HCT116 (cell line): ENCODE data around the gene REPS1. TPM values are rescaled to one million over a fixed set of nuclear protein-coding genes. Genes with fewer than 3 reads are reported as not detected.
"Not testable (repeated sequence)": the region's sequence is repeated elsewhere in the genome, so short reads cannot be mapped to it uniquely, and the experiment has no call there.

Source experiments
- ATAC-seq: fragments of 200-7000 bp; cut with Tn5 transposase; 2 replicates; pipeline ENCODE4 v1.9.1; 2020; ENCODE audit warnings: mild to moderate bottlenecking, moderate library complexity
- BruUV-seq: library from RNA; stranded (reverse); fragments of 400-500 nt; replicated peaks from 2 replicates; lab custom pipeline; 2021; lab: Mats Ljungman, UMichigan
- CTCF ChIA-PET: fragments of 300-600 bp; sonication (Branson Sonifier 250); formaldehyde crosslinking; loops from one replicate; lab custom pipeline; 2021; ENCODE audit warnings: antibody characterized with exemption; lab: Charles Lee
- POLR2A ChIA-PET: fragments of 300-600, 350-600 bp; sonication (Branson Sonifier 250); formaldehyde crosslinking; loops from one replicate; lab custom pipeline; 2021; ENCODE audit warnings: antibody characterized with exemption; lab: Charles Lee
- RAD21 ChIA-PET, 2 experiments: fragments of 300-600 bp; sonication (Branson Sonifier 250); formaldehyde crosslinking; loops; one replicate each; lab custom pipeline; 2023; ENCODE audit warnings: low total read pairs in 2 of 2; ENCODE audit not compliant: uncharacterized antibody in 2 of 2, unreplicated experiment in 2 of 2, low non-redundant PET in 1 of 2; lab: Charles Lee
- DNase-seq: peaks from one replicate; pipeline ENCODE4 v3.0.0-alpha.2; 2010; ENCODE audit warnings: low read depth, low spot score
- H2AFZ ChIP-seq: fragments of 200-600 bp; shearing (Covaris generic), sonication (generic); 2 replicates; pipeline ENCODE4 v1.6.1; 2017; ENCODE audit warnings: low read depth, mixed run types, mixed read lengths, antibody characterized with exemption, low read length; ENCODE audit not compliant: poor library complexity, severe bottlenecking
- H3K27ac ChIP-seq: 2 replicates; pipeline ENCODE4 v1.5.1; 2012; ENCODE audit warnings: low read depth, low read length
- H3K27me3 ChIP-seq: fragments of 200-600 bp; sonication (generic); 2 replicates; pipeline ENCODE4 v1.6.1; 2016; ENCODE audit warnings: mixed run types, low read length, mixed read lengths; ENCODE audit not compliant: insufficient read depth
- H3K36me3 ChIP-seq, 2 experiments: fragments of 200-500 bp in 1 of 2; fragments of 200-600 bp in 1 of 2; sonication (Bioruptor generic) in 1 of 2; sonication (generic) in 1 of 2; 2 replicates each; pipeline versions ENCODE4 v1.5.1 to v1.6.1; 2014 to 2016; ENCODE audit warnings: low read length in 2 of 2, inconsistent platforms in 1 of 2, mixed read lengths in 1 of 2, mixed run types in 1 of 2; ENCODE audit not compliant: insufficient read depth in 2 of 2, control insufficient read depth in 1 of 2
- H3K4me1 ChIP-seq, 2 experiments: fragments of 200-600 bp in 1 of 2; sonication (generic) in 1 of 2; 2 replicates each; pipeline versions ENCODE4 v1.5.1 to v1.6.1; 2012 to 2017; ENCODE audit warnings: low read length in 2 of 2, inconsistent platforms in 1 of 2, mild to moderate bottlenecking in 1 of 2, mixed read lengths in 1 of 2, mixed run types in 1 of 2, moderate library complexity in 1 of 2; ENCODE audit not compliant: insufficient read depth in 2 of 2, control insufficient read depth in 1 of 2
- H3K4me2 ChIP-seq: fragments of 200-600 bp; sonication (generic); 2 replicates; pipeline ENCODE4 v1.6.1; 2017; ENCODE audit warnings: mixed run types, low read length, mixed read lengths
- H3K4me3 ChIP-seq, 2 experiments: fragments of 200-600 bp in 1 of 2; sonication (generic) in 1 of 2; replicated peaks in 1 of 2; 2 replicates each; pipeline ENCODE4 v1.5.1; 2011 to 2016; ENCODE audit warnings: low read length in 2 of 2, control low read depth in 1 of 2, low read depth in 1 of 2, mild to moderate bottlenecking in 1 of 2, mixed read lengths in 1 of 2, mixed run types in 1 of 2
- H3K79me2 ChIP-seq: fragments of 200-600 bp; sonication (generic); 2 replicates; pipeline ENCODE4 v1.6.1; 2017; ENCODE audit warnings: mild to moderate bottlenecking, mixed run types, low read length, moderate library complexity, mixed read lengths; ENCODE audit not compliant: insufficient read depth
- H3K9ac ChIP-seq: fragments of 200-600 bp; sonication (generic); 2 replicates; pipeline ENCODE4 v1.6.1; 2016; ENCODE audit warnings: low read length, mixed read lengths
- H3K9me2 ChIP-seq: fragments of 200-600 bp; sonication (generic), shearing (Covaris generic); 2 replicates; pipeline ENCODE4 v1.6.1; 2017; ENCODE audit warnings: mixed run types, mild to moderate bottlenecking, moderate library complexity; ENCODE audit not compliant: insufficient read depth
- H3K9me3 ChIP-seq, 2 experiments: fragments of 200-500 bp in 1 of 2; fragments of 200-600 bp in 1 of 2; sonication (Bioruptor generic) in 1 of 2; sonication (generic) in 1 of 2; 2 replicates each; pipeline ENCODE4 v1.6.1; 2014 to 2017; ENCODE audit warnings: low read length in 2 of 2, mixed read lengths in 2 of 2, inconsistent platforms in 1 of 2, low read depth in 1 of 2, mild to moderate bottlenecking in 1 of 2, mixed run types in 1 of 2, moderate library complexity in 1 of 2; ENCODE audit not compliant: control insufficient read depth in 1 of 2, insufficient read depth in 1 of 2
- H4K20me1 ChIP-seq: fragments of 200-600 bp; sonication (generic), shearing (Covaris generic); 2 replicates; pipeline ENCODE4 v1.6.1; 2017; ENCODE audit warnings: mixed run types, mild to moderate bottlenecking, moderate library complexity; ENCODE audit not compliant: insufficient read depth
- CBX3 ChIP-seq: IDR thresholded peaks from 2 replicates; pipeline ENCODE4 v1.6.1; 2012; ENCODE audit warnings: low read depth
- CEBPB ChIP-seq: IDR thresholded peaks from 2 replicates; pipeline ENCODE4 v1.6.1; 2012; ENCODE audit warnings: low read depth
- EZH2phosphoT487 ChIP-seq: fragments of 200-600 bp; IDR thresholded peaks from 2 replicates; pipeline ENCODE4 v1.6.1; 2018; ENCODE audit warnings: antibody characterized with exemption, borderline replicate concordance
- JUND ChIP-seq: IDR thresholded peaks from 2 replicates; pipeline ENCODE4 v1.6.1; 2012
- POLR2AphosphoS5 ChIP-seq: IDR thresholded peaks from 2 replicates; pipeline ENCODE4 v1.6.1; 2011; ENCODE audit warnings: mild to moderate bottlenecking, low read depth, low read length, moderate library complexity
- REST ChIP-seq: IDR thresholded peaks from 2 replicates; pipeline ENCODE4 v1.6.1; 2012; ENCODE audit warnings: low read depth
- SP1 ChIP-seq: IDR thresholded peaks from 2 replicates; pipeline ENCODE4 v1.6.1; 2012; ENCODE audit warnings: low read depth
- TCF7L2 ChIP-seq: IDR thresholded peaks from 2 replicates; pipeline ENCODE4 v1.7.0; 2011; ENCODE audit warnings: borderline replicate concordance, inconsistent platforms; ENCODE audit not compliant: insufficient read depth, insufficient read length; ENCODE audit errors: extremely low read depth
- intact Hi-C: fragments of 100-400 bp; cut with micrococcal nuclease; formaldehyde crosslinking; loops from 2 replicates; pipeline ENCODE4 v1.10.0; 2022
- total RNA-seq: library from RNA; stranded (reverse); gene quantifications from one replicate; pipeline ENCODE4 v1.2.1, GENCODE V29; 2021; ENCODE audit not compliant: unreplicated experiment

The REPS1 gene
- total RNA-seq, 1 experiment from 2014 or later: 52.7 TPM

- intact Hi-C loops: loop anchor here (2.0 kb wide), 1 partner anchor 39 kb away; the partner anchor contains the start of gene REPS1
- Histone ChIP-seq H3K4me3 (peak overlapping the region; percentile 71 to 75), H3K9me3 (no peaks in the 10 kb centered on the region), H3K4me2 (peak overlapping the region; percentile 75), H4K20me1 (no peaks in the 10 kb centered on the region), H3K36me3 (no peaks in the 10 kb centered on the region)
- POLR2A ChIA-PET: interaction anchor here (0.6 to 1.0 kb wide), 3 partner anchors 11 to 50 kb away, joined by 3 read pairs; no protein-coding TSS in a partner anchor
- BruUV-seq: no TSS peak
- no peak for TF ChIP-seq CBX3
- no peak for TF ChIP-seq REST
- 0 out of 2 replicates have a peak, but pooled peaks have one; percentile 33 for TF ChIP-seq POLR2AphosphoS5
- TF ChIP-seq CEBPB: no peak
- no peak for TF ChIP-seq EZH2phosphoT487
- TF ChIP-seq TCF7L2: peak; percentile 10
- TF ChIP-seq SP1: 0 out of 2 replicates have a peak, but pooled peaks have one; percentile 1
- TF ChIP-seq JUND: peak; percentile 6; the same call in 1 of the 2 replicates
- TF ChIP-seq, all 23 proteins: peak for 4
- Histone ChIP-seq H3K27ac (peak overlapping the region; percentile 61), H3K9ac (peak overlapping the region; percentile 69), H3K9me2 (no peaks in the 10 kb centered on the region), H3K4me1 (peaks cover 0 to 25% of the 10 kb centered on the region in 2 experiments; a peak in 3 of 4 replicates), H2AFZ (peak overlapping the region; percentile 63), H3K27me3 (no peaks in the 10 kb centered on the region), H3K79me2 (peaks cover 10% of the 10 kb centered on the region)
- ATAC-seq (peak; percentile 11; the same call in 1 of the 2 replicates), DNase-seq (no peak)
- RAD21 ChIA-PET: no interaction called here
- CTCF ChIA-PET: no interaction called here
Observed at GRCh38 chr6:139027620-139028182, 39.6 kb upstream of the REPS1 start.

- Histone ChIP-seq H3K4me1 (peaks cover 0 to 25% of the 10 kb centered on the region in 2 experiments; a peak in 3 of 4 replicates), H3K79me2 (peaks cover 10% of the 10 kb centered on the region)
- ATAC-seq, H3K36me3 ChIP-seq, H3K9ac ChIP-seq, RAD21 ChIA-PET, BruUV-seq, POLR2A ChIA-PET, intact Hi-C loops, H3K27me3 ChIP-seq, H2AFZ ChIP-seq, H3K4me2 ChIP-seq, H3K9me2 ChIP-seq, CTCF ChIA-PET, H3K4me3 ChIP-seq, H3K27ac ChIP-seq, H4K20me1 ChIP-seq, DNase-seq, H3K9me3 ChIP-seq: not testable (repeated sequence)
Observed at GRCh38 chr6:139025416-139025815, 37.4 kb upstream of the REPS1 start.
